ENCODE data around the gene SOCS3.

The SOCS3 gene

DNA sequence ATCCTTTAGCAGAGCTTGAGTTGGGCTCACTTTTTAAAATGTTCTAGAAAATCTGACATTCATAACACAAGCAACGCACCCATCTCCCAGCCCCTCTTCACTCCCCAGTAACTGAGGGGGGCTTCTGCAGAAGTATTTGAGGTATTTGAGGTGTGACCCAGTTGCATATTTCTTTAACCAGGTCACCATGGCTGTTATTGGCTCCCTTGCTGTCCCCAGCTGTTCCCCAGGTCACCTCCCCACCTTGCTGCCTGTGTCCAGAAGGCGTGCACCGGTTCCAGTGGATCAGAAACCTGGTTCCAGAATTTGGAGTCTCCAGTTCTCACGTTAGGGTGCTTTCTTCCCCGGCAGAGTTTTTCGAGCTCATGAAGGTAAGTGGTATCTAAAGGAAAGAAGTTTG, 32.4 kb upstream of the SOCS3 start:
- H3K4me3 ChIP-seq (ENCODE audit: low read depth, low read length): no peak overlapping the region
- TF ChIP-seq CTCF (IDR thresholded peaks at IDR 0.05; ENCODE audit: insufficient read depth, low read depth, low read length, missing control alignments): no peak
- no peak for DNase-seq (ENCODE audit: low read depth)

DNA sequence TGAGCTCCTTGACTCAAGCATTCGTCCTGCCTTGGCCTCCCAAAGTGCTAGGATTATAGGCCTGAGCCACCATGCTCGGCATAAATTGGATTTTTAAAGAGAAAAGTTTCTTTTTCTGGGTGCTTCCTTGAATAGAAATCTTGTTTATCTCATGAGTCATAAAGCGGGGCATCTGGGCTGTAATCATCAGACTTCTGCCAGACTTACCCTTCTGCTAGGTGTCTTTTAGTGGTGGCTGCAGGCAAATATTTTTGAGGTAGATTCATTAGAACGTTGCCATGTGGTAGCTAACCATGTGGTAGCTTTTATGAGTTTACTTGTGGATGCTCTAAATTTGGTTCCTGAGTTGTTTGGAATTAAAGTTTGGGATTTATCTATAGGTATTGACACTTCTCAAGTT, 32.0 kb upstream of the SOCS3 start:
- DNase-seq (ENCODE audit: low read depth): no peak
- H3K4me3 ChIP-seq (ENCODE audit: low read depth, low read length): no peak overlapping the region
- TF ChIP-seq CTCF (IDR thresholded peaks at IDR 0.05; ENCODE audit: insufficient read depth, low read depth, low read length, missing control alignments): no peak

- H3K4me3 ChIP-seq (ENCODE audit: low read depth, low read length): no peak overlapping the region
- TF ChIP-seq CTCF (IDR thresholded peaks at IDR 0.05; ENCODE audit: insufficient read depth, low read depth, low read length, missing control alignments): no peak
- no peak for DNase-seq (ENCODE audit: low read depth)
Observed at GRCh38 chr17:78391051-78391431, 31.2 kb upstream of the SOCS3 start.

DNA sequence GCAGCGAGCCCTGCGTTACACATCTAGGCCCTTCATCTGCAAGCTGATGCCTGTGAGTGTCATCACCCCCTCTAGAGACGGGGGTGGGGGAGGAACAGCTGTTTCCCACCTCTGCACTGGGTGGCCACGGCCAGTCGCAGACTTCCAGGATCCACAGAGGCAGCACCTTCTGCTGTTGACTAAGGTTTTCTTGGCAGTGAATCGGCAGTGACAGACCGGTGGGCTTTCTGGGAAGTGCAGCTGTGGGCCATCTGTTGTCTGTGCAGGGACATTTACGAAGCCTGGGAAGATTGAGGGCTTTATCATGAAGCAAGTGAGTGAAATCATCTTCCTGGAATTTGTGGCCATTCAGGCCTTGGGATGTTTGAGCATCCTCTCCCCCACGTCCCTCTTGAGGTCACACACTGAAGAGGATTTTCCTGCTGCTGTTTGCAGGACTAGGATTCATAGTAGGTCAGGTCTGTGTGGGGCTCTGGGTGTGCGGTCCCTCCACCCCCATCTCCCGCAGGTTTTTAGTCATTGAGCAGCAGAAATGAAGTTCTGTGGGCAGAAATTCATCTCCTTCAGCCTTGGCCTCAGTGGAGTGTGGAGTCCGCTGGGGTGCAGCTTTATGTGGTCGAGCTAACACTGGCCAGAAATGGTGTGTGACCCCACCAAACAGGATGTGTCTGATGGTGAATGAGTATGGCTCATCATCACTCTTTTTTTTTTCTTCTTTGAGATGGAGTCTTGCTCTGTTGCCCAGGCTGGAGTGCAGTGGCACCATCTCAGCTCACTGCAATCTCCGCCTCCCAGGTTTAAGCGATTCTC, 30.6 kb upstream of the SOCS3 start:
- no peak for DNase-seq (ENCODE audit: low read depth)
- TF ChIP-seq CTCF (IDR thresholded peaks at IDR 0.05; ENCODE audit: insufficient read depth, low read depth, low read length, missing control alignments): no peak
- H3K4me3 ChIP-seq (ENCODE audit: low read depth, low read length): no peak overlapping the region

GRCh38 chr17:78387977-78388941, 28.4 kb upstream of the SOCS3 start:
- no peak for TF ChIP-seq CTCF (IDR thresholded peaks at IDR 0.05; ENCODE audit: insufficient read depth, low read depth, low read length, missing control alignments)
- no peak overlapping the region for H3K4me3 ChIP-seq (ENCODE audit: low read depth, low read length)
- DNase-seq (ENCODE audit: low read depth): peak; percentile 73

DNA sequence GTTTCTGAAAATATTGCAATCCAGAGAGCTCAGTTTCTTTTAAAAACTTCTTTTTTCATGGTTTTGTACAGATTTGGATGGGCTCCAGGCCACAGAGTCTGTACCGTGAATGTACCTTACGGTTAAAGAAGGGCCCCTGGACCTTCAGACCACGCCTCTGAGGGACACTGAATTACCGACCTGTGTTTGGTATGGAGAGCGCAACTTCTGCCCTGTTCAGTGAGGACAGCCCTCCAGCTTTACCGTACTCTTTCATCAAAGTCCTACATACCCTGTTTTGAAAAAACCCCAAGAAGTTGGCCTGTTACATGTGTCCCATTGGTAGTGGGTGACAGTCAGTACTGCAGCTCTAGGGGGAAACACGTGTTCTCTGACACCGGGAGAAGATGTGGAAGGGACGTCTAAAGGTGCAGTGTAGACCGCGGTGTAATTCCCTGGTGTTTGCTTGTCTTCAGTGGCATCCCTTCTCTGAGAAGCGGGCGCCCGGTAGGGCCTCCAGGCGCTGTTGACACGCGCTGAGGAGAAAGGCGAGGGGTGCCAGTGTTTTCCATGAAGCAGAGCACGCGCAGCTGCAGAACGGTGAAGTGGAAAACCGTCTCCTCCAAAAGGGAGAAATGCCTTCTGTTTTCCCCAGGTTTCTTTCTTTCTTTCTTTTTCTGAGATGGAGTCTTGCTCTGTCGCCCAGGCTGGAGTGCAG, 24.8 kb upstream of the SOCS3 start:
- TF ChIP-seq CTCF (IDR thresholded peaks at IDR 0.05; ENCODE audit: insufficient read depth, low read depth, low read length, missing control alignments): no peak
- DNase-seq (ENCODE audit: low read depth): no peak
- H3K4me3 ChIP-seq (ENCODE audit: low read depth, low read length): peak overlapping the region; percentile 1

Data from GM12865 (cell line).